Measurements from ENCODE around the gene SELE. TPM values are rescaled to one million over a fixed set of nuclear protein-coding genes. Genes with fewer than 3 reads are reported as not detected.
"Not testable (repeated sequence)": the region's sequence is repeated elsewhere in the genome, so short reads cannot be mapped to it uniquely, and the experiment has no call there.

Gene SELE
- polyA plus RNA-seq, 2 donors: 0.25 to 0.57 TPM

DNA sequence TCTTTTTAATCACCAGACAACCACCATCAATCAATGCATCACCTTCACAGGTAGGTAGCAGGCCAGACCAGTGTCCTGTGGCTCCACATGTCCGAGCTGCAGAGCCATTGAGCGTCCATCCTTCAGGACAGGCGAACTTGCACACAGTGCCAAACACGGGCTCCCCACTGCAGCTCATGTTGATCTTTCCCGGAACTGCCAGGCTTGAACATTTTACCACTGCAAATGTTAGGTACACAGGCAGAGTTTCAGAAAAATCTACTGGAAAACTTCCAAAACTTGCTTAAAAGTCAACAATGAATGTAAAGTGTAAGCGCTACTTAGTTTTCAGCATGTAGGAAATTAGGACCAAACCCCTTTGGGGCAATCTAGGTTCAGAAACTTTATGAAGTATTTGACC, 6.6 kb downstream of the SELE start:
- H3K4me3 ChIP-seq (ENCODE audit: low read depth in 1 of 2, low read length in 2 of 2): no peak overlapping the region
- peaks cover 0 to 2% of the 10 kb centered on the region in 2 donors for H3K9me3 ChIP-seq (ENCODE audit: control insufficient read depth in 2 of 2, insufficient read depth in 1 of 2, low read depth in 1 of 2, low read length in 1 of 2)
- H3K27ac ChIP-seq (ENCODE audit: low read depth in 2 of 2, low read length in 1 of 2): no peak overlapping the region
- 62 to 66% methylated on average over 6 of the region's 6 CpGs for WGBS, 2 donors
- H3K27me3 ChIP-seq (ENCODE audit: control insufficient read depth in 1 of 2, insufficient read depth in 2 of 2, low read length in 2 of 2): no peaks in the 10 kb centered on the region
- H3K4me1 ChIP-seq (ENCODE audit: control insufficient read depth in 2 of 2, insufficient read depth in 2 of 2, low read length in 1 of 2): no peaks in the 10 kb centered on the region
- no peaks in the 10 kb centered on the region for H3K36me3 ChIP-seq (ENCODE audit: control insufficient read depth in 2 of 2, insufficient read depth in 2 of 2, low read length in 1 of 2)

DNA sequence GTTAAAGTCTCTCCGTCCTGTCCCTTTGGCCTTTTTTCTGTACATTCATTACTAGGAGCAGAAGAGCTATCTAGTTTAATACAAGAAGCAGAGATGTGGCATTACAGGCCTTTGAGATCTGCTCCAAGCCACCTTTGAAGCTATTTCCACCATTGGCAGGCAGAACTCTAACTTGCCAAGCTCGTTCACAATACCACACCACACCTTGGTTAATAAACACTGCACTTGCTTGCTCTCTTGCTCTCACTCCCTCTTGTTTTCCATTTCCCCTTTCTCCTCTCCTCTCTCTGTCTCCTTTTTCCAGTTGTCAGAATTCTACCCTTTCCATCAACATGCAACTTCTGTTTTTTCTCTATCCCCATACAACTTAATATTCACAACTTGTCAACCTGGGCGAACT, 7.0 kb downstream of the SELE start:
- Histone ChIP-seq H3K4me1 (ENCODE audit: control insufficient read depth in 2 of 2, insufficient read depth in 2 of 2, low read length in 1 of 2) (no peaks in the 10 kb centered on the region), H3K27me3 (ENCODE audit: control insufficient read depth in 1 of 2, insufficient read depth in 2 of 2, low read length in 2 of 2) (no peaks in the 10 kb centered on the region), H3K27ac (ENCODE audit: low read depth in 2 of 2, low read length in 1 of 2) (no peak overlapping the region), H3K9me3 (ENCODE audit: control insufficient read depth in 2 of 2, insufficient read depth in 1 of 2, low read depth in 1 of 2, low read length in 1 of 2) (peaks cover 0 to 2% of the 10 kb centered on the region in 2 donors), H3K4me3 (ENCODE audit: low read depth in 1 of 2, low read length in 2 of 2) (no peak overlapping the region), H3K36me3 (ENCODE audit: control insufficient read depth in 2 of 2, insufficient read depth in 2 of 2, low read length in 1 of 2) (no peaks in the 10 kb centered on the region)
- WGBS, 2 donors: 70 to 86% methylated on average over 3 of the region's 3 CpGs

GRCh38 chr1:169725930-169726329, 7.9 kb downstream of the SELE start:
- no peak overlapping the region for H3K27ac ChIP-seq (ENCODE audit: low read depth in 2 of 2, low read length in 1 of 2)
- WGBS, 2 donors: 54 to 65% methylated on average over 3 of the region's 3 CpGs
- H3K27me3 ChIP-seq (ENCODE audit: control insufficient read depth in 1 of 2, insufficient read depth in 2 of 2, low read length in 2 of 2): no peaks in the 10 kb centered on the region
- H3K36me3 ChIP-seq (ENCODE audit: control insufficient read depth in 2 of 2, insufficient read depth in 2 of 2, low read length in 1 of 2): no peaks in the 10 kb centered on the region
- no peaks in the 10 kb centered on the region for H3K4me1 ChIP-seq (ENCODE audit: control insufficient read depth in 2 of 2, insufficient read depth in 2 of 2, low read length in 1 of 2)
- no peak overlapping the region for H3K4me3 ChIP-seq (ENCODE audit: low read depth in 1 of 2, low read length in 2 of 2)
- no peaks in the 10 kb centered on the region for H3K9me3 ChIP-seq (ENCODE audit: control insufficient read depth in 2 of 2, insufficient read depth in 1 of 2, low read depth in 1 of 2, low read length in 1 of 2)

GRCh38 chr1:169724168-169724567, 9.7 kb downstream of the SELE start:
- WGBS, 2 donors: 41 to 54% methylated on average over 4 of the region's 4 CpGs
- Histone ChIP-seq H3K4me3 (ENCODE audit: low read depth in 1 of 2, low read length in 2 of 2) (no peak overlapping the region), H3K27ac (ENCODE audit: low read depth in 2 of 2, low read length in 1 of 2) (no peak overlapping the region), H3K36me3 (ENCODE audit: control insufficient read depth in 2 of 2, insufficient read depth in 2 of 2, low read length in 1 of 2) (no peaks in the 10 kb centered on the region), H3K27me3 (ENCODE audit: control insufficient read depth in 1 of 2, insufficient read depth in 2 of 2, low read length in 2 of 2) (no peaks in the 10 kb centered on the region), H3K9me3 (ENCODE audit: control insufficient read depth in 2 of 2, insufficient read depth in 1 of 2, low read depth in 1 of 2, low read length in 1 of 2) (no peaks in the 10 kb centered on the region), H3K4me1 (ENCODE audit: control insufficient read depth in 2 of 2, insufficient read depth in 2 of 2, low read length in 1 of 2) (no peaks in the 10 kb centered on the region)

DNA sequence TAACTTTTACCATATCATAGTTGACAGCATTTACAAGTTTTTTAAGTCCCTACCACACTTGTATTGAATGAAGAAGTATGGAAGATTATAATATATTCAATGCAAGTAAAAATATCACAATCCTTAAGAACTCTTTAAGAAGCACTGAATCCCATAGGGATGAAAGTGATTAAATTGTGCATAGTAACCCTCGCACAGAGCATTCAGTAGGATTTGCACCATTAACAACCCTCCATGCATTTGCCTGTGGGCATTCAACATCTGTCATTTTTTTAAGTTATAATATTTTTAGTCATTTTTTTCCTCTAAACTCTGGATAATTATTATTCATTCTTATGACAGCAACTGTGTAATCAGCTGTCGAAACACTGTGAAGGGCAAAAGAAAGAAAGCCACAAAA, 10.1 kb downstream of the SELE start:
- no peaks in the 10 kb centered on the region for H3K4me1 ChIP-seq (ENCODE audit: control insufficient read depth in 2 of 2, insufficient read depth in 2 of 2, low read length in 1 of 2)
- no peak overlapping the region for H3K4me3 ChIP-seq (ENCODE audit: low read depth in 1 of 2, low read length in 2 of 2)
- H3K27ac ChIP-seq (ENCODE audit: low read depth in 2 of 2, low read length in 1 of 2): no peak overlapping the region
- no peaks in the 10 kb centered on the region for H3K36me3 ChIP-seq (ENCODE audit: control insufficient read depth in 2 of 2, insufficient read depth in 2 of 2, low read length in 1 of 2)
- WGBS, 2 donors: 48 to 72% methylated on average over 2 of the region's 2 CpGs
- H3K27me3 ChIP-seq (ENCODE audit: control insufficient read depth in 1 of 2, insufficient read depth in 2 of 2, low read length in 2 of 2): no peaks in the 10 kb centered on the region
- no peaks in the 10 kb centered on the region for H3K9me3 ChIP-seq (ENCODE audit: control insufficient read depth in 2 of 2, insufficient read depth in 1 of 2, low read depth in 1 of 2, low read length in 1 of 2)

- no peaks in the 10 kb centered on the region for H3K4me1 ChIP-seq (ENCODE audit: control insufficient read depth in 2 of 2, insufficient read depth in 2 of 2, low read length in 1 of 2)
- no peaks in the 10 kb centered on the region for H3K9me3 ChIP-seq (ENCODE audit: control insufficient read depth in 2 of 2, insufficient read depth in 1 of 2, low read depth in 1 of 2, low read length in 1 of 2)
- H3K36me3 ChIP-seq (ENCODE audit: control insufficient read depth in 2 of 2, insufficient read depth in 2 of 2, low read length in 1 of 2): no peaks in the 10 kb centered on the region
- no peak overlapping the region for H3K4me3 ChIP-seq (ENCODE audit: low read depth in 1 of 2, low read length in 2 of 2)
- no peak overlapping the region for H3K27ac ChIP-seq (ENCODE audit: low read depth in 2 of 2, low read length in 1 of 2)
- H3K27me3 ChIP-seq (ENCODE audit: control insufficient read depth in 1 of 2, insufficient read depth in 2 of 2, low read length in 2 of 2): no peaks in the 10 kb centered on the region
Observed at GRCh38 chr1:169722779-169723178, 11.1 kb downstream of the SELE start.

DNA sequence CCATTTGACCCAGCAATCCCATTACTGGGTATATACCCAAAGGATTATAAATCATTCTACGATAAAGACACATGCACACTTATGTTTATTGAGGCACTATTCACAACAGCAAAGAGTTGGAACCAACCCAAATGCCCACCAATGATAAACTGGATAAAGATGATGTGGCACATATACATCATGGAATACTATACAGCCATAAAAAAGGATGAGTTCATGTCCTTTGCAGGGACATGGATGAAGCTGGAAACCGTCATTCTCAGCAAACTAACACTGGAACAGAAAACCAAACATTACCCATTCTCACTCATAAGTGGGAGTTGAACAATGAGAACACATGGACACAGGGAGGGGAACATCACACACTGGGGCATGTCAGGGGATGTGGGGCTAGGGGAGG, 18.8 kb downstream of the SELE start:
- H3K27me3 ChIP-seq (ENCODE audit: control insufficient read depth in 1 of 2, insufficient read depth in 2 of 2, low read length in 2 of 2); H3K9me3 ChIP-seq (ENCODE audit: control insufficient read depth in 2 of 2, insufficient read depth in 1 of 2, low read depth in 1 of 2, low read length in 1 of 2); H3K36me3 ChIP-seq (ENCODE audit: control insufficient read depth in 2 of 2, insufficient read depth in 2 of 2, low read length in 1 of 2); H3K4me1 ChIP-seq (ENCODE audit: control insufficient read depth in 2 of 2, insufficient read depth in 2 of 2, low read length in 1 of 2); H3K27ac ChIP-seq (ENCODE audit: low read depth in 2 of 2, low read length in 1 of 2); H3K4me3 ChIP-seq (ENCODE audit: low read depth in 1 of 2, low read length in 2 of 2): not testable (repeated sequence)
- WGBS, 2 donors: 83 to 87% methylated on average over 2 of the region's 2 CpGs

DNA sequence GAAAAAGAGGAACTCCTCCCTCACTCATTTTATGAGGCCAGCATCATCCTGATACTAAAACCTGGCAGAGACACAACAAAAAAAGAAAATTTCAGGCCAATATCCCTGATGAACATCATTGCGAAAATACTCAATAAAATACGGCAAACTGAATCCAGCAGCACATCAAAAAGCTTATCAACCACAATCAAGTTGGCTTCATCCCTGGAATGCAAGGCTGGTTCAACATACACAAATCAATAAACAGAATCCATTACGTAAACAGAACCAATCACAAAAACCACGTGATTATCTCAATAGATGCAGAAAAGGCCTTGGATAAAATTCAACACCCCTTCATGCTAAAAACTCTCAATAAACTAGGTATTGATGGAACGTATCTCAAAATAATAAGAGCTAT, 20.8 kb downstream of the SELE start:
- H3K27me3 ChIP-seq (ENCODE audit: control insufficient read depth in 1 of 2, insufficient read depth in 2 of 2, low read length in 2 of 2); H3K9me3 ChIP-seq (ENCODE audit: control insufficient read depth in 2 of 2, insufficient read depth in 1 of 2, low read depth in 1 of 2, low read length in 1 of 2); H3K4me1 ChIP-seq (ENCODE audit: control insufficient read depth in 2 of 2, insufficient read depth in 2 of 2, low read length in 1 of 2); H3K27ac ChIP-seq (ENCODE audit: low read depth in 2 of 2, low read length in 1 of 2); H3K4me3 ChIP-seq (ENCODE audit: low read depth in 1 of 2, low read length in 2 of 2); H3K36me3 ChIP-seq (ENCODE audit: control insufficient read depth in 2 of 2, insufficient read depth in 2 of 2, low read length in 1 of 2): not testable (repeated sequence)
- WGBS, 2 donors: 88 to 90% methylated on average over 5 of the region's 5 CpGs

- no peaks in the 10 kb centered on the region for H3K4me1 ChIP-seq (ENCODE audit: control insufficient read depth in 2 of 2, insufficient read depth in 2 of 2, low read length in 1 of 2)
- no peak overlapping the region for H3K27ac ChIP-seq (ENCODE audit: low read depth in 2 of 2, low read length in 1 of 2)
- H3K9me3 ChIP-seq (ENCODE audit: control insufficient read depth in 2 of 2, insufficient read depth in 1 of 2, low read depth in 1 of 2, low read length in 1 of 2): no peaks in the 10 kb centered on the region
- H3K27me3 ChIP-seq (ENCODE audit: control insufficient read depth in 1 of 2, insufficient read depth in 2 of 2, low read length in 2 of 2): no peaks in the 10 kb centered on the region
- no peaks in the 10 kb centered on the region for H3K36me3 ChIP-seq (ENCODE audit: control insufficient read depth in 2 of 2, insufficient read depth in 2 of 2, low read length in 1 of 2)
- no peak overlapping the region for H3K4me3 ChIP-seq (ENCODE audit: low read depth in 1 of 2, low read length in 2 of 2)
- WGBS, 2 donors: 92 to 96% methylated on average over 2 of the region's 2 CpGs
Observed at GRCh38 chr1:169712309-169712631, 21.6 kb downstream of the SELE start.

DNA sequence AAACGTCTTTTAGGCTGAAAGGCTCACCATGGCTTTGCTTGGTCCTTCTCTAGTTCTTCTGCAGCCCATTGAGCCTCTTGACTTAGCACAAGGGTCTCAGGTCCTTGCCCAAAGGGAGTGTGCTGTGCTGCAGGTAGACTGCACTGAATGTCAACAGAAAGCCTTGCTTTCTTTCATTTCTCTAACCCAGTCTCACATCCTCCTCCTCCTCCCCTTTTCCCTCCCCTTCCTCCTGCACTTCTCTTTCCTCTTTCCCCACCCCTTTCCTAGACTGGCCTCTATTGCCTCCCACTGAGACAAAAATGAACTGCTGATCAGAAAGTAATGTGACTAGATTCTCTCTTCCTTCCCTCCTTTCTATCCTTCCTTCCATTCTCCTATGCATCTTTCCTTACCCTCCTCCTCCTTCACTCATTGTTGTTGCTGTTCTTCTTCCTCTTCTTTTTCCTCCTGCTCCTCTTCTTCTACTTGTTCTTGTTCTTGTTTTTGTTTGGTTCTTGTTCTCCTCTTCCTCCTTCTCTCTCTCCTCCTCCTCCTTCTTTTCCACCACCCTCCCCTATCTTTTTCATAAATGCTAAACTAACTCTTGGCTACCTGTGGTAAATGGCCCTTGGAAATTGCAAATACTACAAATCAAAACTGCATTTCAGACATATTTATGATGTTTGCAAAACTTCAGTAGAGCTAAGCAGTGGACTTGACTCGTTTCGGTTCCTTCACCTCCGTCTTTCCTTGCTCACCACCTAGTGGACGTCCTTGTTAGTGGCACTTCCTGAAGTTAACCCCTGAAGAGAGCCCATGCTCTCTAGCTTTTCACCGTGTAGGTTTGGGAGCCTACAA, 22.2 kb downstream of the SELE start, which contains the start of gene SELL:
SELL (minus strand) TSS at position 152 of the 840 bp plus-strand sequence; CDS start at position 30, 122 bp downstream.
- peak within 1 kb of the TSS in 1 of 2 donors; percentile 23 for H3K4me3 ChIP-seq (ENCODE audit: low read depth in 1 of 2, low read length in 2 of 2)
- H3K4me1 ChIP-seq (ENCODE audit: control insufficient read depth in 2 of 2, insufficient read depth in 2 of 2, low read length in 1 of 2): no peaks in the 10 kb centered on the region
- H3K27me3 ChIP-seq (ENCODE audit: control insufficient read depth in 1 of 2, insufficient read depth in 2 of 2, low read length in 2 of 2): peaks cover 0 to 3% of the 10 kb centered on the region in 2 donors
- no peaks in the 10 kb centered on the region for H3K9me3 ChIP-seq (ENCODE audit: control insufficient read depth in 2 of 2, insufficient read depth in 1 of 2, low read depth in 1 of 2, low read length in 1 of 2)
- no peak within 1 kb of the TSS for H3K27ac ChIP-seq (ENCODE audit: low read depth in 2 of 2, low read length in 1 of 2)
- WGBS, 2 donors: 8 to 9% methylated on average over 6 of the region's 6 CpGs
- no peaks in the 10 kb centered on the region for H3K36me3 ChIP-seq (ENCODE audit: control insufficient read depth in 2 of 2, insufficient read depth in 2 of 2, low read length in 1 of 2)
